Kidney (tissue), 14 donors: ENCODE measurements around the gene ANKRD6. TPM values are rescaled to one million over a fixed set of nuclear protein-coding genes. Genes with fewer than 3 reads are reported as not detected.
A peak's percentile ranks its signal among the peaks of the same experiment; 100 is the strongest.

Experiments
- DNase-seq, 5 donors: peaks; one replicate each; pipeline ENCODE4 v3.0.0-alpha.2; 2013 to 2020
- FAIRE-seq: peaks from 2 replicates; lab custom pipeline; 2012; peaks lifted over from hg19 to GRCh38; lab: Jason Lieb, UNC
- H3K27ac ChIP-seq, 2 donors: one replicate each; pipeline ENCODE4 v1.7.0; 2013; ENCODE audit warnings: low read depth in 2 of 2, low read length in 2 of 2, inconsistent platforms in 1 of 2
- H3K27me3 ChIP-seq: one replicate; pipeline ENCODE4 v1.7.1; 2013; ENCODE audit warnings: low read length, inconsistent platforms; ENCODE audit not compliant: control insufficient read depth, insufficient read depth
- H3K36me3 ChIP-seq, 3 donors: one replicate each; pipeline versions ENCODE4 v1.7.0 to v1.7.1; 2013; ENCODE audit warnings: low read length in 3 of 3, control low read depth in 1 of 3, inconsistent platforms in 1 of 3; ENCODE audit not compliant: insufficient read depth in 3 of 3, control insufficient read depth in 2 of 3
- H3K4me1 ChIP-seq, 3 donors: one replicate each; pipeline versions ENCODE4 v1.7.0 to v1.7.1; 2013; ENCODE audit warnings: low read length in 3 of 3, inconsistent platforms in 1 of 3, low read depth in 1 of 3; ENCODE audit not compliant: control insufficient read depth in 2 of 3, insufficient read depth in 2 of 3
- H3K4me3 ChIP-seq, 3 donors: one replicate each; pipeline versions ENCODE4 v1.7.0 to v1.8.1; 2013; ENCODE audit warnings: low read length in 3 of 3, control low read depth in 1 of 3, inconsistent platforms in 1 of 3
- H3K9ac ChIP-seq, 3 donors: one replicate each; pipeline versions ENCODE4 v1.7.0 to v1.7.1; 2013; ENCODE audit warnings: low read length in 3 of 3, control low read depth in 1 of 3, inconsistent platforms in 1 of 3
- H3K9me3 ChIP-seq, 3 donors: one replicate each; pipeline versions ENCODE4 v1.7.0 to v1.7.1; 2013; ENCODE audit warnings: low read length in 3 of 3, control low read depth in 1 of 3, inconsistent platforms in 1 of 3; ENCODE audit not compliant: control insufficient read depth in 2 of 3, insufficient read depth in 1 of 3
- intact Hi-C: fragments of 100-400 bp; cut with DNase I; formaldehyde crosslinking; loops from one replicate; pipeline ENCODE4 v1.11.1; 2022
- polyA plus RNA-seq: library from polyadenylated mRNA; stranded (reverse); fragments of 350-450 nt; fragmentation: Illumina TruSeq; extraction: RNeasy Lipid Tissue Mini Kit (QIAGEN cat#74804); gene quantifications from one replicate; pipeline ENCODE4 v1.2.3, GENCODE V29; 2014; ENCODE audit warnings: low read depth, low replicate concordance; ENCODE audit not compliant: insufficient read depth
- total RNA-seq: library from RNA; stranded (reverse); fragmentation: NEBNext Ultra II Directional; extraction: Animal tissue kit (Norgen Biotek cat#: 25700); gene quantifications from one replicate; pipeline ENCODE4 v1.2.1, GENCODE V29; 2021
- TF ChIP-seq, protein P1 (sequence below): IDR thresholded peaks from 3 replicates; pipeline ENCODE4 v1.5.1; 2012; ENCODE audit warnings: mild to moderate bottlenecking, moderate library complexity, borderline replicate concordance; ENCODE audit not compliant: insufficient read depth; ENCODE audit errors: extremely low read depth
- donor health status: control.
- donor health status: control.
- donor health status: control.
- donor health status: control.
- donor health status: control.
- donor health status: DM: yes; HTN: yes; CAD: no.
- donor health status: Normal renal cell carcinoma (clear cell type).

ANKRD6 gene
- total and polyA plus RNA-seq, 2 donors from 2014 or later, result 10.3 to 29.5 TPM

DNA sequence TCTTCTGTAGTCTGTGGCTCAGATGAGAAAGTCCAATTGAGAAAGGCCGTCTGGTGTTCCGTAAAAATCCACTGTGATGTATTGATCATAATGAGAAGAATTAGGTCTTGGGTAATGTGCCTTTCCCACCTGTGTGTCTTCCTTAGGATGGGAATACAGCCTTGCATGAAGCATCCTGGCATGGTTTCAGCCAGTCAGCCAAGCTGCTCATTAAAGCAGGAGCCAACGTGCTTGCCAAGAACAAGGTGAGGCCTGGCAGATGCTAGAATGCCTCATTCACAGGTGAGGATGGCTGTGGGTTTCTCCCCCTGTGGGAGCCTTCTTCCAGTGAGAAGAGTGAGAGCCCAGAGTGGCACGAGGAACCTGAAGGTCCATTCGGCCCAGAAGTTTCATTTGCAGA, 172.9 kb downstream of the ANKRD6 start:
- FAIRE-seq, result no peak
- intact Hi-C loops, result no loop called here
- Histone ChIP-seq H3K27me3 (no peaks in the 10 kb centered on the region), H3K36me3 (no peaks in the 10 kb centered on the region), H3K9me3 (no peaks in the 10 kb centered on the region), H3K9ac (no peak overlapping the region), H3K4me1 (no peaks in the 10 kb centered on the region), H3K27ac (no peak overlapping the region), H3K4me3 (no peak overlapping the region)
- TF ChIP-seq, protein P1, sequence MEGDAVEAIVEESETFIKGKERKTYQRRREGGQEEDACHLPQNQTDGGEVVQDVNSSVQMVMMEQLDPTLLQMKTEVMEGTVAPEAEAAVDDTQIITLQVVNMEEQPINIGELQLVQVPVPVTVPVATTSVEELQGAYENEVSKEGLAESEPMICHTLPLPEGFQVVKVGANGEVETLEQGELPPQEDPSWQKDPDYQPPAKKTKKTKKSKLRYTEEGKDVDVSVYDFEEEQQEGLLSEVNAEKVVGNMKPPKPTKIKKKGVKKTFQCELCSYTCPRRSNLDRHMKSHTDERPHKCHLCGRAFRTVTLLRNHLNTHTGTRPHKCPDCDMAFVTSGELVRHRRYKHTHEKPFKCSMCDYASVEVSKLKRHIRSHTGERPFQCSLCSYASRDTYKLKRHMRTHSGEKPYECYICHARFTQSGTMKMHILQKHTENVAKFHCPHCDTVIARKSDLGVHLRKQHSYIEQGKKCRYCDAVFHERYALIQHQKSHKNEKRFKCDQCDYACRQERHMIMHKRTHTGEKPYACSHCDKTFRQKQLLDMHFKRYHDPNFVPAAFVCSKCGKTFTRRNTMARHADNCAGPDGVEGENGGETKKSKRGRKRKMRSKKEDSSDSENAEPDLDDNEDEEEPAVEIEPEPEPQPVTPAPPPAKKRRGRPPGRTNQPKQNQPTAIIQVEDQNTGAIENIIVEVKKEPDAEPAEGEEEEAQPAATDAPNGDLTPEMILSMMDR, result no peak
- no peak for DNase-seq

DNA sequence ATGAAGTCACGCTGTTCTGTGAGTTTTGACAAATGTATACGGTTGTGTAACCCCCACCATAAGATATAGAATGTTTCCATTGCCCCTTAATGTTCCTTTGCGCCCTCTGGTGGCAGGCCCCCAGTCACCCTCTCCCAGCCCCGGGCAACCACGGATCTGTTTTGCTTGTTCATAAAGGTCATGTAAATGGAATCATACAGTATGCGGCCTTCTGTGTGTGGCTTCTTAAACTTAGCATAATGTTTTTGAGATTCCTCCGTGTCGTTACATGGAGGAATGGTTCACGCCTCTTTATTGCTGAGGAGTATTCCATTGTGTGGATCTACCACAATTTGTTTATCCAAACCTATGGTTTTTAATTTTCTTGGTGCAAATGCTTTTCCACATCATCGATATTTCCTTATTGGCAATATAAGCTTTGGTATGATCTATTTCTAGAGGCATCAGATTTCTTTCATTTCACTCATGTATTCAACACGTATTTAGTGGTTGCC, 177.2 kb downstream of the ANKRD6 start:
- no peak for FAIRE-seq

DNA sequence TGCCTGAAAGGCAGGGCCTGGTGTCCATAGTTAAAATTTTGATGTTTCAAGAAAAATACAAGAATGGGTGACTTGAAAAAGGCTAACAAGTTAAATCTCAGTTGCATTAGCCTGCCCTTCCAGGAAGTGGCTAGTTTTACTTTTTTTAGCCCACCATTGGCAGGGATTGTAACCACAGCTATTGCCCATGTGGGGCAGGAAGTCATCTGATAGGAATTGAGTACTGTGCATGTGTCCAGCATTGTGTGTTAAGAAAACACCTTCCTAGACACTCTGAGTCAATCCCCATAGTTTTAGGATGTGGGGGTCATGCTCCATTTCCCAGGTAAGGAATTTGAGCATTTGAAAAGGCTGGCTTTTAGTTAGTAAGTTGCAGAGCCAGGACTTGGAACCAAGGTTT, 178.7 kb downstream of the ANKRD6 start:
- intact Hi-C loops, result loop anchor here (10.0 kb wide), 1 partner anchor 177 kb away; the partner anchor contains the start of gene ANKRD6
- Histone ChIP-seq H3K27me3 (no peaks in the 10 kb centered on the region), H3K36me3 (peaks cover 0 to 3% (median 0%) of the 10 kb centered on the region in 3 donors), H3K9me3 (no peaks in the 10 kb centered on the region), H3K4me1 (no peaks in the 10 kb centered on the region), H3K9ac (no peak overlapping the region), H3K27ac (no peak overlapping the region), H3K4me3 (no peak overlapping the region)
- no peak for FAIRE-seq
- TF ChIP-seq, protein P1, result no peak
- no peak for DNase-seq

More for the DNA sequence above, 177.2 kb downstream of the ANKRD6 start:
- Histone ChIP-seq H3K4me1 (no peaks in the 10 kb centered on the region), H3K9me3 (no peaks in the 10 kb centered on the region), H3K27me3 (no peaks in the 10 kb centered on the region), H3K4me3 (no peak overlapping the region), H3K9ac (no peak overlapping the region), H3K27ac (no peak overlapping the region), H3K36me3 (peaks cover 0 to 3% (median 0%) of the 10 kb centered on the region in 3 donors)
- TF ChIP-seq, protein P1, result peak; percentile 60
- intact Hi-C loops, result loop anchor here (10.0 kb wide), 1 partner anchor 175 kb away; the partner anchor contains the start of gene ANKRD6
- peak in 3 of 5 donors; percentile 16 to 37 (median 29) for DNase-seq
